HL-60 (cell line): Measurements from ENCODE around the gene MRPL22.
"Not testable (repeated sequence)": the region's sequence is repeated elsewhere in the genome, so short reads cannot be mapped to it uniquely, and the experiment has no call there.

Experiments used
- DNase-seq, 2 experiments: peaks; one replicate each; pipeline ENCODE4 v3.0.0-alpha.2; 2010 to 2020; ENCODE audit warnings: low read depth in 1 of 2, low spot score in 1 of 2
- H3K27ac ChIP-seq: fragments of 250-450 bp; sonication (Bioruptor Pico); replicated peaks from 2 replicates; pipeline ENCODE4 v1.5.1; 2020; ENCODE audit warnings: mild to moderate bottlenecking, moderate library complexity
- H3K27me3 ChIP-seq: fragments of 250-450 bp; sonication (Bioruptor Pico); 2 replicates; pipeline ENCODE4 v1.5.1; 2021; ENCODE audit warnings: mild to moderate bottlenecking, moderate library complexity; ENCODE audit not compliant: insufficient read depth, poor library complexity, severe bottlenecking
- H3K4me3 ChIP-seq: replicated peaks from 2 replicates; pipeline ENCODE4 v1.5.1; 2011; ENCODE audit warnings: mild to moderate bottlenecking, control low read depth, low read length; ENCODE audit not compliant: insufficient read depth
- GABPA ChIP-seq: IDR thresholded peaks from 2 replicates; pipeline ENCODE4 v1.6.1; 2012; ENCODE audit warnings: low read depth
- POLR2AphosphoS5 ChIP-seq: IDR thresholded peaks from 2 replicates; pipeline ENCODE4 v1.6.1; 2012; ENCODE audit warnings: low read depth
- SPI1 ChIP-seq: IDR thresholded peaks from 2 replicates; pipeline ENCODE4 v1.6.1; 2012; ENCODE audit warnings: low read depth, mild to moderate bottlenecking, borderline replicate concordance
- TF ChIP-seq, protein P1 (sequence below): IDR thresholded peaks from one replicate; pipeline ENCODE4 v1.5.1; 2011; ENCODE audit warnings: low read length, control low read depth, inconsistent platforms; ENCODE audit not compliant: insufficient read depth
- TF ChIP-seq, protein P2 (sequence below): IDR thresholded peaks from 2 replicates; pipeline ENCODE4 v1.6.1; 2012; ENCODE audit warnings: low read depth; ENCODE audit not compliant: insufficient replicate concordance

Gene MRPL22

DNA sequence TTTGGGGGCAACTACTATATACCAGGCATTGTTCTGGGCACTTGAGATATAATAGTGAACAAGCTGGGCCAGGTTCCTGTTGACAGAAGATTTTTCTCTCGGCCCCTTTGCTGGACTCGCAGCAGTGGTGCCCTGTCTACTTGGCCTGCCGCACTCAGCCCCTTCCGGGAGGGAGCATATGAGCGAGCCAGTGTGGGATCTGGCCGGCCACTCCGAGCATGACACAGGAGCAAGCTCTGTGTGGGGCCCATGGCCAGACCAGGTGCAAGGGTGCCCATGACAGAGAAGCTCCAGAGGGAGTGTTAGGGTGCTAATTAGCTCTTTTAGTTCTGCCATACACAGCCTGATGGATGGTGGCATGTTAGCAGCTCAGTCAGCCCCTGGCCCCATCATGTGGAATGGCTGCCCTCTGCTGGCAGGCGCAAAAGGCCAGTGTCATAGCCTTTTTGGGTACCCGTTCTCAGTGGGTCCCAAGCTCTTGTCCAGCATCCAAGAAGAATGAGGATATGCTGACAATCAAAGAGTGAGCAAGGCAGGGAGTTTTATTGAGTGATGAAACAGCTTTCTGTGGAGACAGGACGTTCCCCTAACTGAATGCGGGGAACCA is 63.4 kb downstream of the MRPL22 start:
- H3K27me3 ChIP-seq: no peaks in the 10 kb centered on the region
- DNase-seq: peak in 1 of 2 experiments; percentile 30
- no peak overlapping the region for H3K4me3 ChIP-seq
- TF ChIP-seq, protein P1, sequence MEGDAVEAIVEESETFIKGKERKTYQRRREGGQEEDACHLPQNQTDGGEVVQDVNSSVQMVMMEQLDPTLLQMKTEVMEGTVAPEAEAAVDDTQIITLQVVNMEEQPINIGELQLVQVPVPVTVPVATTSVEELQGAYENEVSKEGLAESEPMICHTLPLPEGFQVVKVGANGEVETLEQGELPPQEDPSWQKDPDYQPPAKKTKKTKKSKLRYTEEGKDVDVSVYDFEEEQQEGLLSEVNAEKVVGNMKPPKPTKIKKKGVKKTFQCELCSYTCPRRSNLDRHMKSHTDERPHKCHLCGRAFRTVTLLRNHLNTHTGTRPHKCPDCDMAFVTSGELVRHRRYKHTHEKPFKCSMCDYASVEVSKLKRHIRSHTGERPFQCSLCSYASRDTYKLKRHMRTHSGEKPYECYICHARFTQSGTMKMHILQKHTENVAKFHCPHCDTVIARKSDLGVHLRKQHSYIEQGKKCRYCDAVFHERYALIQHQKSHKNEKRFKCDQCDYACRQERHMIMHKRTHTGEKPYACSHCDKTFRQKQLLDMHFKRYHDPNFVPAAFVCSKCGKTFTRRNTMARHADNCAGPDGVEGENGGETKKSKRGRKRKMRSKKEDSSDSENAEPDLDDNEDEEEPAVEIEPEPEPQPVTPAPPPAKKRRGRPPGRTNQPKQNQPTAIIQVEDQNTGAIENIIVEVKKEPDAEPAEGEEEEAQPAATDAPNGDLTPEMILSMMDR: peak; percentile 33
- TF ChIP-seq GABPA: no peak
- no peak overlapping the region for H3K27ac ChIP-seq

DNA sequence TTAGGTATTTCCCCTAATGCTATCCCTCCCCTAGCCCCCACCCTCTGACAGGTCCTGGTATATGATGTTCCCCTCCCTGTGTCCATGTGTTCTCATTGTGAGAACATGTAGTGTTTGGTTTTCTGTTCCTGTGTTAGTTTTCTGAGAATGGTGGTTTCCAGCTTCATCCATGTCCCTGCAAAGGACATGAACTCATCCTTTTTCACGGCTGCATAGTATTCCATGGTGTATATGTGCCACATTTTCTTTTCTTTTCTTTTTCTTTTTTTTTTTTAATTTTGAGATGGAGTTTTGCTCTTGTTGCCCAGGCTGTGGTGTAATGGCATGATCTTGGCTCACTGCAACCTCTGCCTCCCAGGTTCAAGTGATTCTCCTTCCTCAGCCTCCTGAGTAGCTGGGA is 65.4 kb downstream of the MRPL22 start:
- H3K27me3 ChIP-seq, H3K27ac ChIP-seq, DNase-seq, H3K4me3 ChIP-seq: not testable (repeated sequence)

DNA sequence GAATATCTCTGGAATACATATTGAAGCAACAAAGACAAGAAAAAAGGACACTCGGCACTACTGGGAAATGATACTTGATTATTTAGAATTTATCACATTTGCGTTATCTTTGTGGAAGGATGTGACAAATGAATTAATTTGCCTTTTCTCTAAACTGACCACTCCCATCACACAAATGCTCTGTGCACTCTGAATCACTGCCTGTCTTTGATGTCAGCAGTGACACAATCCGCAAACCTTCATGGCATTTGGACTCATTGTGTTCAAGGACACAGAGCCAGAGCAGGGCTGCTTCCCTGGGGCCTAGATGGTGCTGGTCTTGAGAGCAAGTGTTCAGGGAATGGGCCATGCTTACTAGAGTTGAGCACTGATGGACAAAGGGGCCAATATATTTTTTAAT is 67.8 kb downstream of the MRPL22 start:
- no peak for DNase-seq
- TF ChIP-seq POLR2AphosphoS5 (no peak), SPI1 (no peak), GABPA (no peak)
- TF ChIP-seq, protein P1: no peak
- TF ChIP-seq, protein P2, sequence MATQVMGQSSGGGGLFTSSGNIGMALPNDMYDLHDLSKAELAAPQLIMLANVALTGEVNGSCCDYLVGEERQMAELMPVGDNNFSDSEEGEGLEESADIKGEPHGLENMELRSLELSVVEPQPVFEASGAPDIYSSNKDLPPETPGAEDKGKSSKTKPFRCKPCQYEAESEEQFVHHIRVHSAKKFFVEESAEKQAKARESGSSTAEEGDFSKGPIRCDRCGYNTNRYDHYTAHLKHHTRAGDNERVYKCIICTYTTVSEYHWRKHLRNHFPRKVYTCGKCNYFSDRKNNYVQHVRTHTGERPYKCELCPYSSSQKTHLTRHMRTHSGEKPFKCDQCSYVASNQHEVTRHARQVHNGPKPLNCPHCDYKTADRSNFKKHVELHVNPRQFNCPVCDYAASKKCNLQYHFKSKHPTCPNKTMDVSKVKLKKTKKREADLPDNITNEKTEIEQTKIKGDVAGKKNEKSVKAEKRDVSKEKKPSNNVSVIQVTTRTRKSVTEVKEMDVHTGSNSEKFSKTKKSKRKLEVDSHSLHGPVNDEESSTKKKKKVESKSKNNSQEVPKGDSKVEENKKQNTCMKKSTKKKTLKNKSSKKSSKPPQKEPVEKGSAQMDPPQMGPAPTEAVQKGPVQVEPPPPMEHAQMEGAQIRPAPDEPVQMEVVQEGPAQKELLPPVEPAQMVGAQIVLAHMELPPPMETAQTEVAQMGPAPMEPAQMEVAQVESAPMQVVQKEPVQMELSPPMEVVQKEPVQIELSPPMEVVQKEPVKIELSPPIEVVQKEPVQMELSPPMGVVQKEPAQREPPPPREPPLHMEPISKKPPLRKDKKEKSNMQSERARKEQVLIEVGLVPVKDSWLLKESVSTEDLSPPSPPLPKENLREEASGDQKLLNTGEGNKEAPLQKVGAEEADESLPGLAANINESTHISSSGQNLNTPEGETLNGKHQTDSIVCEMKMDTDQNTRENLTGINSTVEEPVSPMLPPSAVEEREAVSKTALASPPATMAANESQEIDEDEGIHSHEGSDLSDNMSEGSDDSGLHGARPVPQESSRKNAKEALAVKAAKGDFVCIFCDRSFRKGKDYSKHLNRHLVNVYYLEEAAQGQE: no peak
- H3K27ac ChIP-seq: no peak overlapping the region

DNA sequence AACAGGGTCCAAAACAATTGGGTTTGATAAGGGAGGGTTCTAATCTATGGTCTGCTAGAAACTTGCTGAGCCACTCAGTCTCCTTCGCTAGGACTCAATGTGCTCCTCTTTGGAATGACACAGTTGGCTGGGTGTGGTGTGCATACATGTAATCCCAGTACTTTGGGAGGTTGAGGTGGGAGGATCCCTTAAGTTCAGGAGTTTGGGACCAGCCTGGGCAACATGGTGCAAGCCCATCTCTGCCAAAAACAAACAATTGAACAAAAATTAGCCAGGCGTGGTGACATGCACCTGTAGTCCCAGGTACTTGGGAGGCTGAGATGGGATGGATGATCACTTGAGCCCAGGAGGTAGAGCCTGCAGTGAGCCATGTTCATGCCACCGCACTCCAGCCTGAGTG is 70.0 kb downstream of the MRPL22 start:
- no peak for DNase-seq
- TF ChIP-seq, protein P1: no peak
- TF ChIP-seq GABPA (no peak), POLR2AphosphoS5 (no peak), SPI1 (no peak)
- TF ChIP-seq, protein P2: no peak
- H3K27ac ChIP-seq: no peak overlapping the region
- H3K4me3 ChIP-seq: no peak overlapping the region
- H3K27me3 ChIP-seq: peaks cover 6% of the 10 kb centered on the region

More for the DNA sequence above, 67.8 kb downstream of the MRPL22 start:
- no peak overlapping the region for H3K4me3 ChIP-seq
- H3K27me3 ChIP-seq: peaks cover 6% of the 10 kb centered on the region
